ENCODE data around the gene TERT.

The TERT gene

GRCh38 chr5:1255081-1255561 is 39.7 kb downstream of the TERT start:
- peak; percentile 27 for DNase-seq

GRCh38 chr5:1254196-1254595 is 40.7 kb downstream of the TERT start:
- DNase-seq = no peak

- DNase-seq = no peak
These were observed 41.3 kb downstream of the TERT start for GRCh38 chr5:1253456-1254105.

- no peak for DNase-seq
These were observed 42.2 kb downstream of the TERT start for GRCh38 chr5:1252681-1253080.

GRCh38 chr5:1251678-1252580 is 42.9 kb downstream of the TERT start:
- no peak for DNase-seq

GRCh38 chr5:1249366-1250280 is 45.2 kb downstream of the TERT start:
- DNase-seq = no peak

GRCh38 chr5:1247811-1248210 is 47.1 kb downstream of the TERT start:
- no peak for DNase-seq

GRCh38 chr5:1246711-1247431 is 48.0 kb downstream of the TERT start:
- DNase-seq = no peak

GRCh38 chr5:1245905-1246576 is 48.8 kb downstream of the TERT start:
- no peak for DNase-seq

GRCh38 chr5:1244976-1245375 is 49.9 kb downstream of the TERT start:
- DNase-seq = no peak

- DNase-seq = no peak
These were observed 50.6 kb downstream of the TERT start for GRCh38 chr5:1244255-1244654.

GRCh38 chr5:1243487-1244130 is 51.3 kb downstream of the TERT start:
- DNase-seq = no peak

GRCh38 chr5:1242733-1243486 is 52.0 kb downstream of the TERT start:
- no peak for DNase-seq

GRCh38 chr5:1241509-1242080 is 53.3 kb downstream of the TERT start:
- DNase-seq = no peak

GRCh38 chr5:1240496-1241260 is 54.2 kb downstream of the TERT start:
- DNase-seq = no peak

GRCh38 chr5:1239505-1240251 is 55.2 kb downstream of the TERT start:
- no peak for DNase-seq

GRCh38 chr5:1235838-1236237 is 59.0 kb downstream of the TERT start:
- no peak for DNase-seq

- DNase-seq = no peak
These were observed 59.5 kb downstream of the TERT start for GRCh38 chr5:1235379-1235778.

- DNase-seq = no peak
These were observed 62.1 kb downstream of the TERT start for GRCh38 chr5:1232780-1233179.

All from stimulated activated CD4-positive, alpha-beta T cell treated with anti-CD3 and anti-CD28 coated beads, Interleukin-4, amount 100 ng/mL, for 1 hour (primary cell).